HCT116 (cell line): Measurements from ENCODE around the gene TMEM132D.

ENCODE experiments used
- RAD21 ChIP-seq: IDR thresholded peaks from 2 replicates; pipeline ENCODE4 v1.6.1; 2012; ENCODE audit warnings: low read depth, mild to moderate bottlenecking
- YY1 ChIP-seq: IDR thresholded peaks from 2 replicates; pipeline ENCODE4 v1.6.1; 2011; ENCODE audit warnings: low read length, low read depth, moderate library complexity, mild to moderate bottlenecking; ENCODE audit not compliant: insufficient replicate concordance; ENCODE audit errors: extremely low read depth

DNA sequence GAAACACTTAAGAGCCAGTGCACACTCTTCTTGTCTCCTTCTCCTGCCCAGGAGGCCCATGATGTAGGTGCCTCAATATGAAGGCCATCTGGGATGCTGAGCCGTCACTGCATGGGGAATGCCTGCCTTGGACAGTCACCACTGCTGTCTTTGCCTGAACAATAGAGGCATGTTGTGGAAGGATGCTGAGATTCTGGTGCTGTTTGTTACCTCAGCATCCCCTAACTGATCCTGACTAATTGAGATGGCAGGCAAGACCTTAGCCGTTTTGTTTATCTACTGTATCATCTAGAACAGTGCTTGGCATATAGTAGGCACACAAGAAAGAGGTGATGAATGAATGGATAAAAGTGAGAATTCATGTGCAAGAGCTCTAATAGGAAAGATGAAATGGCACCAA is 797.1 kb downstream of the TMEM132D start:
- TF ChIP-seq YY1 (no peak), RAD21 (no peak)
